Motor neuron (in vitro differentiated cells): ENCODE data around the gene RHOB. TPM values are rescaled to one million over a fixed set of nuclear protein-coding genes. Genes with fewer than 3 reads are reported as not detected.
A peak's percentile ranks its signal among the peaks of the same experiment; 100 is the strongest.

ENCODE experiments used
- ATAC-seq, 8 experiments: fragments of 200-7000 bp; cut with Tn5 transposase; replicated peaks in 6 of 8; 2 replicates each; pipeline ENCODE4 v1.8.0; 2021; ENCODE audit warnings: mild to moderate bottlenecking in 8 of 8, moderate library complexity in 8 of 8
- H3K27ac ChIP-seq, 2 donors: fragments of 250-450 bp; sonication (Bioruptor Pico); 2 replicates each; pipeline ENCODE4 v1.9.0; 2021; ENCODE audit warnings: antibody characterized with exemption in 2 of 2, mild to moderate bottlenecking in 2 of 2, moderate library complexity in 1 of 2
- H3K4me1 ChIP-seq, 2 donors: fragments of 250-450 bp; sonication (Bioruptor Pico); replicated peaks in 1 of 2; 2 replicates each; pipeline ENCODE4 v1.6.1; 2021; ENCODE audit warnings: antibody characterized with exemption in 2 of 2, mild to moderate bottlenecking in 2 of 2, moderate library complexity in 1 of 2
- H3K4me3 ChIP-seq, 5 donors: fragments of 250-450 bp; sonication (Bioruptor Pico); 2 replicates each; pipeline ENCODE4 v1.9.0; 2021; ENCODE audit warnings: antibody characterized with exemption in 5 of 5, mild to moderate bottlenecking in 5 of 5, moderate library complexity in 4 of 5
- WGBS, 10 experiments: fragments of 450-650 bp; shearing (Covaris generic); methylation state at CpG; one replicate each; pipeline ENCODE4 v1.0.0; 2022; 5-methylcytosine and 5-hydroxymethylcytosine counted together
- in situ Hi-C, 9 experiments: fragments of 400-800 bp; cut with MboI; loops; one replicate each; pipeline ENCODE4 v1.15.0; 2021; ENCODE audit warnings: low sequenced_read_pairs in 9 of 9, low pct_unique_long_range_greater_than_20kb in 2 of 9; ENCODE audit not compliant: unreplicated experiment in 9 of 9
- total RNA-seq, 8 experiments: library from RNA; unstranded; fragments of 300-600 nt; gene quantifications; 2 replicates each; pipeline versions ENCODE4 v1.2.3 to v1.2.4, GENCODE V29; 2022

Gene RHOB
- total RNA-seq, 8 experiments from 2014 or later, result 12.1 to 280 (median 56.3) TPM

DNA sequence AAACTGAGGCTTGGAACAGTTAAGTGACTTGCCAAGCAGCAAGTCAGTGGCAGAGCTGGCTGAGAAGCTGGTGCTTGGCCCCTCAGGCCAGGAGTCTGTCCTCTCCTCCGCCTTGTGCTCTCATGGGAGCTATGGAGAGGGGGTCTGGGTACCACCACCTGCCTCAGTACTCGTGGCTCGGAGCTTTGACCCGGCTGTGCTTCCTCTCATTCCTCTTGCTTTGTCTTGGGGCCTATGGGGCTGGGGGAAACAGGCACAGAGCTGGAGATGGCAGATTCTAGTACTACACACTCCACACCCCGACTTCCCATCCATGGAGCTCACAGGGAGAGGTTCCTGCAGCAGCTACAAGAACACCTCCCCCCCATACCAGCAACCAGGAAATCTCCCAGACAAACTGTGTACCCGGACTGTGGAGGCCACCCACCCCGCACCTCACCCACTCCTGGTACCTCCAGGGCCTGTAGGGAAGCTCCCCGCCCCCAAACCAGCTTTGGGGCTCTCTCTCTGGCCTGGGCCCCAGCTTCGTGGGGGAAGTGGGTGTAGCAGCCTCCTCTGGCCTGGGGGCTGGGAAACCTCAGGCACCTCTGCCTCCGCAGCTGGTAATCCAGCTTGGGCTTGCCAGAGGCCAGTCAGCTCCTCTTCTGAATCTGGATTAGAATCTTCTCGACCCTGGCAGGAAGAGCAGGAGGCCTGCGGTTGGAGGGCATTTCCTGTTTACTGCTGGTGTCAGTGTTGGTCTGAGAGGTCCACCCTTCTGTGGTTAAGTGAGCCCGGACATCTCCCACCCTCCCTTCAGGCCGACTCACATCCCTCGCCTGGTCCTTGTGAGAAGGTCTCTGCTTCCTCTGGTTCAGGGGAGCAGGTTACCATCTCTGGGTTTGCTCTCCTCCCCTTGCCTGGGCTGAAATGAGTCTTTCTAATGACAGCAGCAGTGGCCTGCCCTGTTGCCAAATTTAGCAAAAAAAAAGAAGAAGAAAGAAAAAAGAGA lies 22.3 kb upstream of the RHOB start:
- H3K27ac ChIP-seq, result no peak overlapping the region

DNA sequence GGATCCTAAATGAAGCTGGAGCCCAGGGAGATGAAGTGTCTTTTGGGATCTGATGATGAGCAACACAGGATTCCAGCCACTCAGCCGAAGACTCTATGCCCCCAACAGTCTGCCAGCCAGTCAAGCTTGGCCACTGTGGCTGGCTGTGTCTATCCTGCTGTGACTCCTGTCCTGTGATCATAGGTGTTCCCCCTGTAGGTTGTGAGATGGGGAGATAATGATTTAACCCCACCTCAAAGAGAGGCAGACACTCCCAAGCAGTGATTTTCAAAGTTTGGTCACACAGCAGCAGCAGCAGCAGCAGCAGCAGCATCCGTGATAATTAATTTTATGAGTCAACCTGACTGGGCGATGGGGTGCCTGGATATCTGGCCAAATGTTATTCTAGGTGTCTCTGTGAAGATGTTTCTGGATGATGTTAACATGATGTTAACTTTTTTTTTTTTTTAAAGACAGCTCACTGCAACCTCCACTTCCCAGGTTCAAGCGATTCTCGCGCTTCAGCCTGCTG lies 21.4 kb upstream of the RHOB start:
- Histone ChIP-seq H3K4me3 (no peak overlapping the region), H3K4me1 (no peaks in the 10 kb centered on the region), H3K27ac (no peak overlapping the region)
- in situ Hi-C loops, result loop anchor here in 3 of 9 experiments (25.0 kb wide), 1 partner anchor 212 kb away; no protein-coding TSS in a partner anchor
- 20 to 100% (median 92%) methylated on average over 1 to 5 of the region's 6 CpGs; no CpG with 5 or more reads in 2 of the 10 experiments for WGBS, 10 experiments
- peak in 3 of 8 experiments; percentile 32 to 63 (median 39) for ATAC-seq

More for the DNA sequence above, 22.3 kb upstream of the RHOB start:
- ATAC-seq, result peak in 3 of 8 experiments; percentile 36 to 56 (median 48)
- WGBS, 10 experiments, result 0 to 90% (median 43%) methylated on average over 1 to 6 of the region's 15 CpGs; no CpG with 5 or more reads in 5 of the 10 experiments
- in situ Hi-C loops, result loop anchor here in 3 of 9 experiments (25.0 kb wide), 1 partner anchor 213 kb away; no protein-coding TSS in a partner anchor
- H3K4me1 ChIP-seq, result peaks cover 0 to 5% of the 10 kb centered on the region in 2 donors
- no peak overlapping the region for H3K4me3 ChIP-seq

GRCh38 chr2:20425884-20426283 lies 21.0 kb upstream of the RHOB start:
- ATAC-seq, result peak in 1 of 8 experiments; percentile 12
- no peak overlapping the region for H3K27ac ChIP-seq
- H3K4me1 ChIP-seq, result no peaks in the 10 kb centered on the region
- H3K4me3 ChIP-seq, result no peak overlapping the region
- WGBS, 10 experiments, result 29 to 100% (median 81%) methylated on average over 1 to 2 of the region's 2 CpGs; no CpG with 5 or more reads in 3 of the 10 experiments
- in situ Hi-C loops, result loop anchor here in 3 of 9 experiments (25.0 kb wide), 1 partner anchor 211 kb away; no protein-coding TSS in a partner anchor

GRCh38 chr2:20427931-20428526 lies 18.8 kb upstream of the RHOB start:
- in situ Hi-C loops, result loop anchor here in 3 of 9 experiments (25.0 kb wide), 1 partner anchor 209 kb away; no protein-coding TSS in a partner anchor
- 47 to 100% (median 87%) methylated on average over 1 to 5 of the region's 10 CpGs; no CpG with 5 or more reads in 4 of the 10 experiments for WGBS, 10 experiments
- peak in 2 of 8 experiments; percentile 5 to 13 for ATAC-seq

GRCh38 chr2:20428717-20429490 lies 18.0 kb upstream of the RHOB start:
- 29 to 88% (median 61%) methylated on average over 1 to 8 of the region's 11 CpGs; no CpG with 5 or more reads in 1 of the 10 experiments for WGBS, 10 experiments
- no peak for ATAC-seq
- H3K4me3 ChIP-seq, result no peak overlapping the region
- in situ Hi-C loops, result loop anchor here in 3 of 9 experiments (25.0 kb wide), 1 partner anchor 208 kb away; no protein-coding TSS in a partner anchor
- no peak overlapping the region for H3K27ac ChIP-seq
- no peaks in the 10 kb centered on the region for H3K4me1 ChIP-seq

More at GRCh38 chr2:20427931-20428526, 18.8 kb upstream of the RHOB start:
- Histone ChIP-seq H3K4me1 (no peaks in the 10 kb centered on the region), H3K27ac (no peak overlapping the region), H3K4me3 (no peak overlapping the region)

DNA sequence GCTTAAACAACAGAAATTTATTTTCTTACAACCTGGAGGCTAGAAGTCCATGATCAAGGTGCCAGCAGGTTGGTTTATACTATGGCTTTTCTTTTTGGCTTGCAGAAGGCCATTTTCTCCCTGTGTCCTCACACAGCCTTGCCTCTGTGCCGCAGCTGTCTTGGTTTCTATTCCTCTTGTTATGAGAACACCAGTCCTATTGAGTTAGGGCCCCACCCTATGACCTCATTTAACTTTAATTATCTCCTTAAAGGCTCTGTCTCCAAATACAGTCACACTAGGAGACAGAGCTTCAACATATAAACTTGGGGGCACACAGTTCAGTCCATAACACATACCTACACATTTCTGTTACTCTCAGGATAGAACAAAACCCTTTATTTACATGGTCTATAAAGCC lies 17.3 kb upstream of the RHOB start:
- Histone ChIP-seq H3K4me1 (no peaks in the 10 kb centered on the region), H3K4me3 (no peak overlapping the region), H3K27ac (no peak overlapping the region)
- 17 to 80% (median 67%) methylated on average over 1 of the region's 1 CpG; no CpG with 5 or more reads in 3 of the 10 experiments for WGBS, 10 experiments
- in situ Hi-C loops, result loop anchor here in 3 of 9 experiments (25.0 kb wide), 1 partner anchor 208 kb away; no protein-coding TSS in a partner anchor
- peak in 3 of 8 experiments; percentile 49 to 58 (median 57) for ATAC-seq

DNA sequence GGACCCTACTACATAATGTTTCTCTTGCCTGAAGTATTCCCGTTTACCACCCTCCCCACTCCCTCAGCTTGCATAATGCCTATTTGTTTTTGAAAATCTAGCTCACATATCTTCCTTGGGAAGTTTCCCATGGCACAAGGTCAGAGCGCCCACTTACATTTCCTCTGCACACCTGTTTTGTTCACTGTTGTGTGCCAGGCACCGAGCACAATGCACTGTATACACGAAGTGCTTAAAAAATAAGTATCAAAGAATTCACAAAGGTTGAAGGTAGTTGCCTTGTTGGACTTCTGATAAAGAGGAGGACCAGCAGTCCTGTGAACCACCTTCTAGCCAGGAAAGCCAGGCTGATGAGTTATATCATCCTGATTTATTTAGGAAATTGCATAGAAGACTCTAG lies 16.8 kb upstream of the RHOB start:
- no peaks in the 10 kb centered on the region for H3K4me1 ChIP-seq
- in situ Hi-C loops, result loop anchor here in 3 of 9 experiments (25.0 kb wide), 1 partner anchor 207 kb away; no protein-coding TSS in a partner anchor
- no peak for ATAC-seq
- WGBS, 10 experiments, result 55 to 93% (median 83%) methylated on average over 2 to 4 of the region's 4 CpGs
- no peak overlapping the region for H3K4me3 ChIP-seq
- H3K27ac ChIP-seq, result no peak overlapping the region

DNA sequence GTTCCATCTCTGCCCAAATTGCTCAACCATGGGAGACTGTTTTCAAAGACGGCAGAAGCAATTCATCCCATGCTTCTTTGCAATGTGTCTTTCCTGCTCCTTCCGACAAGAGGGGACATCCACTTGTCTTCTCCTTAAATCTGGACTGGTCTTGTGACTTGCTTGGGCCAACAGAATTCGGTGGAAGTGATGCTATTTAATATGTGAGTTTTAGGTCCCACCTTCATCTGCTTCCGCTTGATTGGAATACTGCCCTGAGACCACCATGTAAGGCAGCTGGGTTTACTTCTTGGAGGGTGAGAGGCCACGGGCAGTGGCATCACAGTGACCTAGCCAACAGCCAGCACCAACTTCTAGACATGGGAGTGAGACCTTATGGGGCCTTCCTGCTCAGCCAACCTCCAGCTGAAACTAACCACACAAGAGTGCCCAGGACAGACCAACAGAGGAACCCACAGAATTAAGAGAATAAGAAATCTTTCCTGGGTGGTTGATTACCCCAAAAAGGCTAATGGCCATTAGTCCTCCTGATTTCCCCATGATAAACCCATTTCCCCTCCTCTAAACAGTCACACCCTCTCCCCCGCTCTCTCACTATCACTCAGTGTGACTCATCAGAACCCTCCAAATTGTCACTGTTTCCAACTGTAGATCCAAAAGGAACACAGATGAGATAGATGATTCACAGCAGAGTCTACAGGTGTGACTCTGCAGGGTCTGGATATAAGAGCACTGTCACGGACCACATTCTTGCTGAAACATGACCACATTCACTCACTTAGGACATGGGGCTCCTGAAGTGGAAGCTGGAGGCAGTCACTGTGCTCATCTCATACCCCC lies 16.2 kb upstream of the RHOB start:
- Histone ChIP-seq H3K4me1 (no peaks in the 10 kb centered on the region), H3K27ac (no peak overlapping the region), H3K4me3 (no peak overlapping the region)
- in situ Hi-C loops, result loop anchor here in 3 of 9 experiments (25.0 kb wide), 1 partner anchor 207 kb away; no protein-coding TSS in a partner anchor
- 37 to 100% (median 86%) methylated on average over 1 to 5 of the region's 7 CpGs; no CpG with 5 or more reads in 1 of the 10 experiments for WGBS, 10 experiments
- ATAC-seq, result peak in 3 of 8 experiments; percentile 23 to 40 (median 30)

- Histone ChIP-seq H3K27ac (no peak overlapping the region), H3K4me1 (no peaks in the 10 kb centered on the region), H3K4me3 (no peak overlapping the region)
- in situ Hi-C loops, result loop anchor here in 3 of 9 experiments (25.0 kb wide), 1 partner anchor 206 kb away; no protein-coding TSS in a partner anchor
- ATAC-seq, result peak in 3 of 8 experiments; percentile 56 to 73 (median 62)
- WGBS, 10 experiments, result 0 to 100% (median 83%) methylated on average over 1 to 3 of the region's 3 CpGs
Observed at GRCh38 chr2:20431301-20431698, 15.6 kb upstream of the RHOB start.

DNA sequence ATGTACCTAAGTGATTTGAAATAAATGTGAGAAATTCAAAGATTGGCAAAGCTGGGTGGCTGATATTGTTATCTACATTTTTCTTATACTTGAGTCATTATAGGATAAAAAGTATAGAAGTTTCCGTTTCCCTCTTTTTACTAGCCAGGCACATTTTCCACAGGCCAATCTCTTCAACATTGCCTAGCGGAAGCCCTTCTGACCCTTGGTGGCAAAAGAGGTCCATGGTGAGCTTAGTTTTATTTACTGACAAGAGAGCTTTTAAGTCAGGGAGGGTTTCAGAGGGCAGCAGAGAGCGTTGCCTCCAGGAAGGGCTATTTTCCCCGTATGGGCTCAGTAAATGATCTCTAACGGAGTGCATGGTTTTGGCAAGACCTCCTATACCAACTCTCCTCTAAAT lies 15.1 kb upstream of the RHOB start:
- in situ Hi-C loops, result loop anchor here in 3 of 9 experiments (25.0 kb wide), 1 partner anchor 206 kb away; no protein-coding TSS in a partner anchor
- 56 to 92% (median 73%) methylated on average over 1 to 5 of the region's 5 CpGs; no CpG with 5 or more reads in 2 of the 10 experiments for WGBS, 10 experiments
- Histone ChIP-seq H3K27ac (no peak overlapping the region), H3K4me3 (no peak overlapping the region), H3K4me1 (no peaks in the 10 kb centered on the region)
- no peak for ATAC-seq

GRCh38 chr2:20432714-20433113 lies 14.2 kb upstream of the RHOB start:
- Histone ChIP-seq H3K4me1 (no peaks in the 10 kb centered on the region), H3K4me3 (no peak overlapping the region), H3K27ac (no peak overlapping the region)
- ATAC-seq, result no peak
- 80 to 100% (median 92%) methylated on average over 2 to 5 of the region's 5 CpGs; no CpG with 5 or more reads in 2 of the 10 experiments for WGBS, 10 experiments
- in situ Hi-C loops, result loop anchor here in 3 of 9 experiments (25.0 kb wide), 1 partner anchor 205 kb away; no protein-coding TSS in a partner anchor
